C4-2B (cell line): Measurements from ENCODE around the gene GLRB.

Experiments
- H3K27ac ChIP-seq: fragments of 450-650 bp; 2 replicates; pipeline ENCODE4 v1.5.1; 2017
- CTCF ChIP-seq: fragments of 450-650 bp; conservative IDR thresholded peaks from 2 replicates; pipeline ENCODE4 v1.5.1; 2017; ENCODE audit warnings: mild to moderate bottlenecking
- ZFX ChIP-seq: fragments of 450-650 bp; IDR thresholded peaks from 2 replicates; pipeline ENCODE4 v1.6.1; 2017

GLRB gene

GRCh38 chr4:157219711-157220370, 143.9 kb downstream of the GLRB start:
- no peak overlapping the region for H3K27ac ChIP-seq
- no peak for TF ChIP-seq CTCF
- no peak for TF ChIP-seq ZFX

GRCh38 chr4:157220371-157220881, 144.5 kb downstream of the GLRB start, which contains the start of gene GRIA2:
TSS of gene GRIA2 (plus strand) at chr4:157220728. CDS start at chr4:157221043, 315 bp downstream.
- no peak for TF ChIP-seq CTCF
- TF ChIP-seq ZFX, result no peak
- H3K27ac ChIP-seq, result no peak within 1 kb of the TSS

- H3K27ac ChIP-seq, result no peak overlapping the region
- TF ChIP-seq ZFX (no peak), CTCF (no peak)
Observed at GRCh38 chr4:157221426-157221894, 145.5 kb downstream of the GLRB start.
